ENCODE results near the gene CALHM5. TPM values are rescaled to one million over a fixed set of nuclear protein-coding genes. Genes with fewer than 3 reads are reported as not detected.

The CALHM5 gene
- total and polyA plus RNA-seq, 9 of the 15 experiments (the other 6 are each of a cell fraction or from before 2014, with no cell fraction given): under 0.01 to 0.05 (median 0.02) TPM; not detected in 2

GRCh38 chr6:116570856-116571682 lies 59.6 kb downstream of the CALHM5 start, which contains the start of gene RWDD1 (continued):
- no peak; the same call in 1 of the 2 replicates for TF ChIP-seq EGR1 (conservative IDR thresholded peaks at IDR 0.05)
- TF ChIP-seq HDAC2 (IDR thresholded peaks at IDR 0.05): peak; percentile 60; the same call in 1 of the 2 replicates
- TF ChIP-seq ZNF274 (IDR thresholded peaks at IDR 0.05; ENCODE audit: borderline replicate concordance, low read depth, low read length): no peak
- TF ChIP-seq, protein P1, sequence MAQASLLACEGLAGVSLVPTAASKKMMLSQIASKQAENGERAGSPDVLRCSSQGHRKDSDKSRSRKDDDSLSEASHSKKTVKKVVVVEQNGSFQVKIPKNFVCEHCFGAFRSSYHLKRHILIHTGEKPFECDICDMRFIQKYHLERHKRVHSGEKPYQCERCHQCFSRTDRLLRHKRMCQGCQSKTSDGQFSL (CRISPR knock-in tag; IDR thresholded peaks at IDR 0.05): no peak
- TF ChIP-seq, protein P1 (tag; IDR thresholded peaks at IDR 0.05): no peak
- TF ChIP-seq ATF1 (CRISPR knock-in tag; IDR thresholded peaks at IDR 0.05): no peak; the same call in 1 of the 2 replicates
- TF ChIP-seq ATF1 (tag; IDR thresholded peaks at IDR 0.05): peak; percentile 93
- TF ChIP-seq, protein P2, sequence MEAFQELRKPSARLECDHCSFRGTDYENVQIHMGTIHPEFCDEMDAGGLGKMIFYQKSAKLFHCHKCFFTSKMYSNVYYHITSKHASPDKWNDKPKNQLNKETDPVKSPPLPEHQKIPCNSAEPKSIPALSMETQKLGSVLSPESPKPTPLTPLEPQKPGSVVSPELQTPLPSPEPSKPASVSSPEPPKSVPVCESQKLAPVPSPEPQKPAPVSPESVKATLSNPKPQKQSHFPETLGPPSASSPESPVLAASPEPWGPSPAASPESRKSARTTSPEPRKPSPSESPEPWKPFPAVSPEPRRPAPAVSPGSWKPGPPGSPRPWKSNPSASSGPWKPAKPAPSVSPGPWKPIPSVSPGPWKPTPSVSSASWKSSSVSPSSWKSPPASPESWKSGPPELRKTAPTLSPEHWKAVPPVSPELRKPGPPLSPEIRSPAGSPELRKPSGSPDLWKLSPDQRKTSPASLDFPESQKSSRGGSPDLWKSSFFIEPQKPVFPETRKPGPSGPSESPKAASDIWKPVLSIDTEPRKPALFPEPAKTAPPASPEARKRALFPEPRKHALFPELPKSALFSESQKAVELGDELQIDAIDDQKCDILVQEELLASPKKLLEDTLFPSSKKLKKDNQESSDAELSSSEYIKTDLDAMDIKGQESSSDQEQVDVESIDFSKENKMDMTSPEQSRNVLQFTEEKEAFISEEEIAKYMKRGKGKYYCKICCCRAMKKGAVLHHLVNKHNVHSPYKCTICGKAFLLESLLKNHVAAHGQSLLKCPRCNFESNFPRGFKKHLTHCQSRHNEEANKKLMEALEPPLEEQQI (IDR thresholded peaks at IDR 0.05): peak; percentile 74; the same call in 1 of the 2 replicates
- no peak for TF ChIP-seq ELF4 (CRISPR knock-in tag; IDR thresholded peaks at IDR 0.05)
- no peak for TF ChIP-seq HNRNPK (IDR thresholded peaks at IDR 0.05; ENCODE audit: low read depth, low read length, poor library complexity, severe bottlenecking)
- peak; percentile 98 to 99 for TF ChIP-seq NRF1 (conservative IDR thresholded peaks at IDR 0.05 in 1 of 2, IDR thresholded peaks at IDR 0.05 in 1 of 2)
- no peak for TF ChIP-seq BCOR (IDR thresholded peaks at IDR 0.05)
- peak; percentile 80; the same call in 1 of the 2 replicates for TF ChIP-seq TARDBP (IDR thresholded peaks at IDR 0.05)
- TF ChIP-seq, protein P3, sequence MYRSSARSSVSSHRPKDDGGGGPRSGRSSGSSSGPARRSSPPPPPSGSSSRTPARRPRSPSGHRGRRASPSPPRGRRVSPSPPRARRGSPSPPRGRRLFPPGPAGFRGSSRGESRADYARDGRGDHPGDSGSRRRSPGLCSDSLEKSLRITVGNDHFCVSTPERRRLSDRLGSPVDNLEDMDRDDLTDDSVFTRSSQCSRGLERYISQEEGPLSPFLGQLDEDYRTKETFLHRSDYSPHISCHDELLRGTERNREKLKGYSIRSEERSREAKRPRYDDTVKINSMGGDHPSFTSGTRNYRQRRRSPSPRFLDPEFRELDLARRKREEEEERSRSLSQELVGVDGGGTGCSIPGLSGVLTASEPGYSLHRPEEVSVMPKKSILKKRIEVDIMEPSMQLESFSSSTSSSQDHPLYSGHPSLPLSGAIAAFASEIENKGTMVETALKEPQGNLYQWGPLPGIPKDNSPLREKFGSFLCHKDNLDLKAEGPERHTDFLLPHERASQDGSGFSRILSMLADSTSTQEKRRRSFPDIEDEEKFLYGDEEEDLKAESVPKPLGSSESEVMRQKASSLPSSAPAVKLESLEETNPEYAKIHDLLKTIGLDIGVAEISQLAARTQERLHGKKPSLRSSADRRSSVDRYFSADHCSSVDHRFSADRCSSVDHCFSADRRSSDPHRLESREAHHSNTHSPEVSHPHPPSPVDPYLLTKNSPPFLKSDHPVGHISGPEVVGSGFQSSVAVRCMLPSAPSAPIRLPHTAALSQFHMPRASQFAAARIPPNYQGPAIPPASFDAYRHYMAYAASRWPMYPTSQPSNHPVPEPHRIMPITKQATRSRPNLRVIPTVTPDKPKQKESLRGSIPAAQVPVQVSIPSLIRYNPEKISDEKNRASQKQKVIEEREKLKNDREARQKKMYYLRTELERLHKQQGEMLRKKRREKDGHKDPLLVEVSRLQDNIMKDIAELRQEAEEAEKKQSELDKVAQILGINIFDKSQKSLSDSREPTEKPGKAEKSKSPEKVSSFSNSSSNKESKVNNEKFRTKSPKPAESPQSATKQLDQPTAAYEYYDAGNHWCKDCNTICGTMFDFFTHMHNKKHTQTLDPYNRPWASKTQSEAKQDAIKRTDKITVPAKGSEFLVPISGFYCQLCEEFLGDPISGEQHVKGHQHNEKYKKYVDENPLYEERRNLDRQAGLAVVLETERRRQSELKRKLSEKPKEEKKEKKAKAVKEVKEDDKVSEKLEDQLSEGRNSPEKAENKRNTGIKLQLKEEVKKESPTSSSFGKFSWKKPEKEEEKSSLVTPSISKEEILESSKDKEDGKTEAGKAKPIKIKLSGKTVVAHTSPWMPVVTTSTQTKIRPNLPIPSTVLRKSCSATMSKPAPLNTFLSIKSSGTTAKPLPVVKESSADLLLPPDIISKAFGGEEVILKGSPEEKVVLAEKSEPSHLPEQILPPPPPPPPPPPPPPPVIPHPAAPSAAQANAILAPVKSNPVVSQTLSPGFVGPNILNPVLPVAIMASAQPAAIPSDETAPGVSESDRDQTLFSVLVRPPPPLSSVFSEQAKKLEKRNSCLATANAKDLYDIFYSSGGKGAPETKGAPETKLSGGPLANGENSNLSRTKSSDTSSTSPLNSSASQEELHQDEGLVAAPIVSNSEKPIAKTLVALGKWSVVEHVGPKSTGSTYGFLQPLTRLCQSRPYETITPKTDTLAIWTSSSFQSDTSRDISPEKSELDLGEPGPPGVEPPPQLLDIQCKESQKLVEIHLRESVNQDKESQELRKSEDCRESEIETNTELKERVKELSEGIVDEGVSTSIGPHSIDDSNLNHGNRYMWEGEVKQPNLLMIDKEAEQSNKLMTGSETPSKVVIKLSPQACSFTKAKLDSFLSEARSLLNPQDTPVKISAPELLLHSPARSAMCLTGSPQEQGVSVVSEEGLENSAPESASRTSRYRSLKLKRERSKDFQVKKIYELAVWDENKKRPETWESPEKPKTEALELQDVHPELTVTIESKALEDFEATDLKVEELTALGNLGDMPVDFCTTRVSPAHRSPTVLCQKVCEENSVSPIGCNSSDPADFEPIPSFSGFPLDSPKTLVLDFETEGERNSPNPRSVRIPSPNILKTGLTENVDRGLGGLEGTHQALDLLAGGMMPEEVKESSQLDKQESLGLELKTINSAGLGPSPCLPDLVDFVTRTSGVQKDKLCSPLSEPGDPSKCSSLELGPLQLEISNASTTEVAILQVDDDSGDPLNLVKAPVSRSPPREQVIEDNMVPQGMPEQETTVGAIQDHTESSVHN (IDR thresholded peaks at IDR 0.05; ENCODE audit: borderline replicate concordance in 1 of 2, low read depth in 1 of 2): 0 out of 4 replicates have a peak, but pooled peaks of 1 of the 2 experiments have one; percentile 35
- no peak for TF ChIP-seq ZNF445 (CRISPR knock-in tag; IDR thresholded peaks at IDR 0.05; ENCODE audit: low read depth)
- no peak for TF ChIP-seq ZNF143 (CRISPR knock-in tag; IDR thresholded peaks at IDR 0.05)
- TF ChIP-seq CREBBP (IDR thresholded peaks at IDR 0.05; ENCODE audit: low read depth, low read length): no peak
